ENCODE results near the gene FCRLB. TPM values are rescaled to one million over a fixed set of nuclear protein-coding genes. Genes with fewer than 3 reads are reported as not detected.

FCRLB gene
- total and polyA plus RNA-seq, 2 experiments from 2014 or later = 0.37 to 0.56 TPM

GRCh38 chr1:161739865-161740566 is 18.7 kb downstream of the FCRLB start:
- no peak for TF ChIP-seq CREB1 (CRISPR knock-in tag; IDR thresholded peaks at IDR 0.05; ENCODE audit: low read depth)
- no peak for TF ChIP-seq JUNB (IDR thresholded peaks at IDR 0.05; ENCODE audit: unreplicated experiment)
- TF ChIP-seq ZNF331 (CRISPR knock-in tag; IDR thresholded peaks at IDR 0.05; ENCODE audit: low read depth) = no peak
- TF ChIP-seq, protein P1, sequence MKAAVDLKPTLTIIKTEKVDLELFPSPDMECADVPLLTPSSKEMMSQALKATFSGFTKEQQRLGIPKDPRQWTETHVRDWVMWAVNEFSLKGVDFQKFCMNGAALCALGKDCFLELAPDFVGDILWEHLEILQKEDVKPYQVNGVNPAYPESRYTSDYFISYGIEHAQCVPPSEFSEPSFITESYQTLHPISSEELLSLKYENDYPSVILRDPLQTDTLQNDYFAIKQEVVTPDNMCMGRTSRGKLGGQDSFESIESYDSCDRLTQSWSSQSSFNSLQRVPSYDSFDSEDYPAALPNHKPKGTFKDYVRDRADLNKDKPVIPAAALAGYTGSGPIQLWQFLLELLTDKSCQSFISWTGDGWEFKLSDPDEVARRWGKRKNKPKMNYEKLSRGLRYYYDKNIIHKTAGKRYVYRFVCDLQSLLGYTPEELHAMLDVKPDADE (IDR thresholded peaks at IDR 0.05) = no peak
- no peak for TF ChIP-seq EZH2 (IDR thresholded peaks at IDR 0.05; ENCODE audit: low read depth, unreplicated experiment)
- no peak for TF ChIP-seq NANOG (IDR thresholded peaks at IDR 0.05; ENCODE audit: borderline replicate concordance)
- TF ChIP-seq STAT1 (IDR thresholded peaks at IDR 0.05; ENCODE audit: unreplicated experiment) = no peak
- TF ChIP-seq REST (IDR thresholded peaks at IDR 0.05; ENCODE audit: unreplicated experiment) = no peak
- TF ChIP-seq, protein P2, sequence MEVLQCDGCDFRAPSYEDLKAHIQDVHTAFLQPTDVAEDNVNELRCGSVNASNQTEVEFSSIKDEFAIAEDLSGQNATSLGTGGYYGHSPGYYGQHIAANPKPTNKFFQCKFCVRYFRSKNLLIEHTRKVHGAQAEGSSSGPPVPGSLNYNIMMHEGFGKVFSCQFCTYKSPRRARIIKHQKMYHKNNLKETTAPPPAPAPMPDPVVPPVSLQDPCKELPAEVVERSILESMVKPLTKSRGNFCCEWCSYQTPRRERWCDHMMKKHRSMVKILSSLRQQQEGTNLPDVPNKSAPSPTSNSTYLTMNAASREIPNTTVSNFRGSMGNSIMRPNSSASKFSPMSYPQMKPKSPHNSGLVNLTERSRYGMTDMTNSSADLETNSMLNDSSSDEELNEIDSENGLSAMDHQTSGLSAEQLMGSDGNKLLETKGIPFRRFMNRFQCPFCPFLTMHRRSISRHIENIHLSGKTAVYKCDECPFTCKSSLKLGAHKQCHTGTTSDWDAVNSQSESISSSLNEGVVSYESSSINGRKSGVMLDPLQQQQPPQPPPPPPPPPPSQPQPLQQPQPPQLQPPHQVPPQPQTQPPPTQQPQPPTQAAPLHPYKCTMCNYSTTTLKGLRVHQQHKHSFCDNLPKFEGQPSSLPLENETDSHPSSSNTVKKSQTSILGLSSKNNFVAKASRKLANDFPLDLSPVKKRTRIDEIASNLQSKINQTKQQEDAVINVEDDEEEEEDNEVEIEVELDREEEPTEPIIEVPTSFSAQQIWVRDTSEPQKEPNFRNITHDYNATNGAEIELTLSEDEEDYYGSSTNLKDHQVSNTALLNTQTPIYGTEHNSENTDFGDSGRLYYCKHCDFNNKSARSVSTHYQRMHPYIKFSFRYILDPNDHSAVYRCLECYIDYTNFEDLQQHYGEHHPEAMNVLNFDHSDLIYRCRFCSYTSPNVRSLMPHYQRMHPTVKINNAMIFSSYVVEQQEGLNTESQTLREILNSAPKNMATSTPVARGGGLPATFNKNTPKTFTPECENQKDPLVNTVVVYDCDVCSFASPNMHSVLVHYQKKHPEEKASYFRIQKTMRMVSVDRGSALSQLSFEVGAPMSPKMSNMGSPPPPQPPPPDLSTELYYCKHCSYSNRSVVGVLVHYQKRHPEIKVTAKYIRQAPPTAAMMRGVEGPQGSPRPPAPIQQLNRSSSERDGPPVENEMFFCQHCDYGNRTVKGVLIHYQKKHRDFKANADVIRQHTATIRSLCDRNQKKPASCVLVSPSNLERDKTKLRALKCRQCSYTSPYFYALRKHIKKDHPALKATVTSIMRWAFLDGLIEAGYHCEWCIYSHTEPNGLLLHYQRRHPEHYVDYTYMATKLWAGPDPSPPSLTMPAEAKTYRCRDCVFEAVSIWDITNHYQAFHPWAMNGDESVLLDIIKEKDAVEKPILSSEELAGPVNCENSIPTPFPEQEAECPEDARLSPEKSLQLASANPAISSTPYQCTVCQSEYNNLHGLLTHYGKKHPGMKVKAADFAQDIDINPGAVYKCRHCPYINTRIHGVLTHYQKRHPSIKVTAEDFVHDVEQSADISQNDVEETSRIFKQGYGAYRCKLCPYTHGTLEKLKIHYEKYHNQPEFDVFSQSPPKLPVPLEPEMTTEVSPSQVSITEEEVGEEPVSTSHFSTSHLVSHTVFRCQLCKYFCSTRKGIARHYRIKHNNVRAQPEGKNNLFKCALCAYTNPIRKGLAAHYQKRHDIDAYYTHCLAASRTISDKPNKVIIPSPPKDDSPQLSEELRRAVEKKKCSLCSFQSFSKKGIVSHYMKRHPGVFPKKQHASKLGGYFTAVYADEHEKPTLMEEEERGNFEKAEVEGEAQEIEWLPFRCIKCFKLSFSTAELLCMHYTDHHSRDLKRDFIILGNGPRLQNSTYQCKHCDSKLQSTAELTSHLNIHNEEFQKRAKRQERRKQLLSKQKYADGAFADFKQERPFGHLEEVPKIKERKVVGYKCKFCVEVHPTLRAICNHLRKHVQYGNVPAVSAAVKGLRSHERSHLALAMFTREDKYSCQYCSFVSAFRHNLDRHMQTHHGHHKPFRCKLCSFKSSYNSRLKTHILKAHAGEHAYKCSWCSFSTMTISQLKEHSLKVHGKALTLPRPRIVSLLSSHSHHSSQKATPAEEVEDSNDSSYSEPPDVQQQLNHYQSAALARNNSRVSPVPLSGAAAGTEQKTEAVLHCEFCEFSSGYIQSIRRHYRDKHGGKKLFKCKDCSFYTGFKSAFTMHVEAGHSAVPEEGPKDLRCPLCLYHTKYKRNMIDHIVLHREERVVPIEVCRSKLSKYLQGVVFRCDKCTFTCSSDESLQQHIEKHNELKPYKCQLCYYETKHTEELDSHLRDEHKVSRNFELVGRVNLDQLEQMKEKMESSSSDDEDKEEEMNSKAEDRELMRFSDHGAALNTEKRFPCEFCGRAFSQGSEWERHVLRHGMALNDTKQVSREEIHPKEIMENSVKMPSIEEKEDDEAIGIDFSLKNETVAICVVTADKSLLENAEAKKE (CRISPR knock-in tag; IDR thresholded peaks at IDR 0.05) = no peak
- TF ChIP-seq POLR2AphosphoS5 (IDR thresholded peaks at IDR 0.05; ENCODE audit: low read depth) = no peak
- no peak for TF ChIP-seq CTCF (conservative IDR thresholded peaks at IDR 0.05; ENCODE audit: low read depth in 2 of 2)
- no peak for TF ChIP-seq ZNF114 (CRISPR knock-in tag; IDR thresholded peaks at IDR 0.05)
- Histone ChIP-seq H3K4me3 (no peak overlapping the region), H3K36me3 (ENCODE audit: insufficient read depth) (no peaks in the 10 kb centered on the region), H3K27ac (ENCODE audit: low read depth) (no peak overlapping the region), H3K4me1 (ENCODE audit: insufficient read depth) (peaks cover 19% of the 10 kb centered on the region), H4K20me1 (replicated peaks; ENCODE audit: insufficient read depth) (no peaks in the 10 kb centered on the region), H3K9me2 (ENCODE audit: insufficient read depth) (no peaks in the 10 kb centered on the region), H3F3A (replicated peaks; ENCODE audit: low read depth) (no peaks in the 10 kb centered on the region), H2AFZ (no peak overlapping the region), H3K79me2 (replicated peaks; ENCODE audit: insufficient read depth) (no peaks in the 10 kb centered on the region), H3K4me2 (no peak overlapping the region), H3K27me3 (ENCODE audit: insufficient read depth) (no peaks in the 10 kb centered on the region)
- DNase-seq (ENCODE audit: low spot score) = no peak
- no peak overlapping the region for H3K27ac Mint-ChIP-seq
- H3K36me3 Mint-ChIP-seq (ENCODE audit: low read depth) = no peaks in the 10 kb centered on the region
- no peaks in the 10 kb centered on the region for H3K27me3 Mint-ChIP-seq (ENCODE audit: insufficient read depth, low read depth, poor library complexity)
- H3K4me3 Mint-ChIP-seq = no peak overlapping the region
- ATAC-seq = no peak
- H3K9me3 Mint-ChIP-seq = no peaks in the 10 kb centered on the region; the same call in 2 of the 3 replicates
- H3K4me1 Mint-ChIP-seq = peaks cover 37% of the 10 kb centered on the region

All from GM23338 (cell line).